ENCODE results near the gene OR8B12.
A peak's percentile ranks its signal among the peaks of the same experiment; 100 is the strongest.

OR8B12 gene, protein sequence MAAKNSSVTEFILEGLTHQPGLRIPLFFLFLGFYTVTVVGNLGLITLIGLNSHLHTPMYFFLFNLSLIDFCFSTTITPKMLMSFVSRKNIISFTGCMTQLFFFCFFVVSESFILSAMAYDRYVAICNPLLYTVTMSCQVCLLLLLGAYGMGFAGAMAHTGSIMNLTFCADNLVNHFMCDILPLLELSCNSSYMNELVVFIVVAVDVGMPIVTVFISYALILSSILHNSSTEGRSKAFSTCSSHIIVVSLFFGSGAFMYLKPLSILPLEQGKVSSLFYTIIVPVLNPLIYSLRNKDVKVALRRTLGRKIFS

DNA sequence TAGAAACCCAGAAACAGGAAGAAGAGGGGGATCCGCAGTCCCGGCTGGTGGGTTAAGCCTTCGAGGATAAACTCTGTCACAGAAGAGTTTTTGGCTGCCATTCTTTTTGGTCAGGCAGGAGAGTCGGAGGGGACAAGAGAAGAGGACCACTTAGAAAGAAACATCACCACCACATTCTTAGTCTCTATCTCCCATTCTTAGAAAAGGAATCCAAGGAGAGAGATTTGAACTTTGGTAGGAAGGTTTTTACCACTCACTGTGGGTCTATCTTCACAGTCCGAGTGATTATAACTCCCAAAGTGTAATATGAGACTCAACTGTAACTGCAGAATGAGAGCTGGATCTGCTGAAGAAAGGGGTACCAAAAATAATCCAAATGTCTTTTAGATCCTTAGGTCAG lies at the start of gene OR8B12:
Gene OR8B12 (minus strand): TSS at position 101 of the 400 bp plus-strand sequence. CDS start 0 bp downstream, at position 101.
- H3K4me1 ChIP-seq (ENCODE audit: control insufficient read depth, insufficient read depth, low read length), result no peaks in the 10 kb centered on the region
- no CpG with 5 or more reads among the region's 5 CpGs for WGBS (ENCODE audit: insufficient coverage, insufficient read length)
- no peak within 1 kb of the TSS for H3K27ac ChIP-seq (ENCODE audit: low read length)
- no peaks in the 10 kb centered on the region for H3K27me3 ChIP-seq (ENCODE audit: control insufficient read depth, insufficient read depth, low read length)
- no peaks in the 10 kb centered on the region for H3K9me3 ChIP-seq (ENCODE audit: control insufficient read depth, insufficient read depth, low read length)
- DNase-seq (ENCODE audit: low read depth, low spot score), result no peak
- no peak within 1 kb of the TSS for H3K4me3 ChIP-seq (ENCODE audit: low read length)
- no peaks in the 10 kb centered on the region for H3K36me3 ChIP-seq (ENCODE audit: control insufficient read depth, insufficient read depth, low read length)

- H3K27me3 ChIP-seq (ENCODE audit: control insufficient read depth, insufficient read depth, low read length), result no peaks in the 10 kb centered on the region
- H3K4me1 ChIP-seq (ENCODE audit: control insufficient read depth, insufficient read depth, low read length), result no peaks in the 10 kb centered on the region
These were observed 49.2 kb upstream of the OR8B12 start for GRCh38 chr11:124592627-124593026.

GRCh38 chr11:124591430-124591829 lies 48.0 kb upstream of the OR8B12 start:
- Histone ChIP-seq H3K4me1 (ENCODE audit: control insufficient read depth, insufficient read depth, low read length) (no peaks in the 10 kb centered on the region), H3K4me3 (ENCODE audit: low read length) (no peak overlapping the region), H3K36me3 (ENCODE audit: control insufficient read depth, insufficient read depth, low read length) (no peaks in the 10 kb centered on the region), H3K27me3 (ENCODE audit: control insufficient read depth, insufficient read depth, low read length) (no peaks in the 10 kb centered on the region), H3K27ac (ENCODE audit: low read length) (no peak overlapping the region), H3K9me3 (ENCODE audit: control insufficient read depth, insufficient read depth, low read length) (no peaks in the 10 kb centered on the region)
- DNase-seq (ENCODE audit: low read depth, low spot score), result no peak
- no CpG with 5 or more reads among the region's 2 CpGs for WGBS (ENCODE audit: insufficient coverage, insufficient read length)

More at GRCh38 chr11:124592627-124593026, 49.2 kb upstream of the OR8B12 start:
- no peak overlapping the region for H3K4me3 ChIP-seq (ENCODE audit: low read length)
- WGBS (ENCODE audit: insufficient coverage, insufficient read length), result no CpG with 5 or more reads among the region's 6 CpGs
- no peak overlapping the region for H3K27ac ChIP-seq (ENCODE audit: low read length)
- no peak for DNase-seq (ENCODE audit: low read depth, low spot score)
- H3K36me3 ChIP-seq (ENCODE audit: control insufficient read depth, insufficient read depth, low read length), result no peaks in the 10 kb centered on the region
- no peaks in the 10 kb centered on the region for H3K9me3 ChIP-seq (ENCODE audit: control insufficient read depth, insufficient read depth, low read length)

DNA sequence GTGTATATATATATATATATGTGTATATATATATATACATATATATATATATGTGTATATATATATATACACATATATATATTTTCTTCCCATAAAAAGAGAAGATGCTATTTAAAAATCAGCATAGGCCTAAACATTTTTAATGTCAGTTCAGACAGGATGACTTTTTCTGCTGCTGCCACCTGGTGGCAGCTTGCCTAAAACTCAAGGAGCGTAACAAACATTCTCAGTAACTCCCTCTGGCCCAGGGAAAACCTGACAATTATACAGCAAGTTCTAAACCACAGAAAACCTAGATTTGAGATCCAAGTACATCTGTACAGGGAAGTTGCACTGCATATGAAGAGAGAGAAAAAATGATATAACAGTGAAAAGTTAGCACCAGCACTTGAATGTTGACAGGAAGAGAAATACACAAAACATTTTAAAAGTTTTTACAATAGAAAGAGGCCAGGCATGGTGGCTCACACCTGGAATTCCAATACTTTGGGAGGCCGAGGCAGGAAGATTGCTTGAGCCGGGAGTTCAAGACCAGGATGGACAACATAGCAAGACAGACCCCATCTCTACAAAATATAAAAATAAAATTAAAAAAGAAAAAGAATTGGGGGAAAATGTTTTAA lies 42.9 kb upstream of the OR8B12 start:
- Histone ChIP-seq H3K27me3 (ENCODE audit: control insufficient read depth, insufficient read depth, low read length) (no peaks in the 10 kb centered on the region), H3K27ac (ENCODE audit: low read length) (no peak overlapping the region), H3K36me3 (ENCODE audit: control insufficient read depth, insufficient read depth, low read length) (no peaks in the 10 kb centered on the region), H3K9me3 (ENCODE audit: control insufficient read depth, insufficient read depth, low read length) (no peaks in the 10 kb centered on the region), H3K4me1 (ENCODE audit: control insufficient read depth, insufficient read depth, low read length) (no peaks in the 10 kb centered on the region), H3K4me3 (ENCODE audit: low read length) (no peak overlapping the region)
- no CpG with 5 or more reads among the region's 3 CpGs for WGBS (ENCODE audit: insufficient coverage, insufficient read length)
- DNase-seq (ENCODE audit: low read depth, low spot score), result peak; percentile 35

GRCh38 chr11:124584681-124585372 lies 41.4 kb upstream of the OR8B12 start:
- no peaks in the 10 kb centered on the region for H3K36me3 ChIP-seq (ENCODE audit: control insufficient read depth, insufficient read depth, low read length)
- WGBS (ENCODE audit: insufficient coverage, insufficient read length), result no CpG with 5 or more reads among the region's 4 CpGs
- no peaks in the 10 kb centered on the region for H3K9me3 ChIP-seq (ENCODE audit: control insufficient read depth, insufficient read depth, low read length)
- H3K27me3 ChIP-seq (ENCODE audit: control insufficient read depth, insufficient read depth, low read length), result no peaks in the 10 kb centered on the region
- no peak overlapping the region for H3K27ac ChIP-seq (ENCODE audit: low read length)
- DNase-seq (ENCODE audit: low read depth, low spot score), result no peak
- no peak overlapping the region for H3K4me3 ChIP-seq (ENCODE audit: low read length)
- no peaks in the 10 kb centered on the region for H3K4me1 ChIP-seq (ENCODE audit: control insufficient read depth, insufficient read depth, low read length)

DNA sequence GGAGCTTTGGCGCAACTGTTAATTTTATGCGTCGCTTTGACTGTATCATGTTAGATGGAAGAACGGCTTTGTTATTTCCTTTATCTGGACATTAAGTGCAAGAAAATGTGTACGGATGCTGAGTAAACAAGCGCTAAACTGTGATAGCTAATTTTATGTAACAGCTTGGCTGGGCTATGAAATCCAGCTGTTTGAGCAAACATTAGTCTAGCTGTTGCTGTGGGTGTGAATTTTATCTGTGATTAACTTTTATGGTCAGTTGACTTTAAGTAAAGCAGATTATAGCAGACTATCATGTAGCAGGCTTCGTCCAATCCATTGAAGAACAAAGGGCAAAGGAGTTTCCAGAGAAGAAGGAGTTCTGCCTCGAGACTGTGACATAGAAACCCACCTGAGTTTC lies 40.3 kb upstream of the OR8B12 start:
- no peak overlapping the region for H3K27ac ChIP-seq (ENCODE audit: low read length)
- H3K4me3 ChIP-seq (ENCODE audit: low read length), result no peak overlapping the region
- WGBS (ENCODE audit: insufficient coverage, insufficient read length), result no CpG with 5 or more reads among the region's 8 CpGs
- no peak for DNase-seq (ENCODE audit: low read depth, low spot score)
- no peaks in the 10 kb centered on the region for H3K9me3 ChIP-seq (ENCODE audit: control insufficient read depth, insufficient read depth, low read length)
- no peaks in the 10 kb centered on the region for H3K4me1 ChIP-seq (ENCODE audit: control insufficient read depth, insufficient read depth, low read length)
- H3K27me3 ChIP-seq (ENCODE audit: control insufficient read depth, insufficient read depth, low read length), result no peaks in the 10 kb centered on the region
- no peaks in the 10 kb centered on the region for H3K36me3 ChIP-seq (ENCODE audit: control insufficient read depth, insufficient read depth, low read length)

GRCh38 chr11:124582565-124582964 lies 39.1 kb upstream of the OR8B12 start:
- Histone ChIP-seq H3K36me3 (ENCODE audit: control insufficient read depth, insufficient read depth, low read length) (no peaks in the 10 kb centered on the region), H3K27ac (ENCODE audit: low read length) (no peak overlapping the region), H3K9me3 (ENCODE audit: control insufficient read depth, insufficient read depth, low read length) (no peaks in the 10 kb centered on the region), H3K4me1 (ENCODE audit: control insufficient read depth, insufficient read depth, low read length) (no peaks in the 10 kb centered on the region), H3K27me3 (ENCODE audit: control insufficient read depth, insufficient read depth, low read length) (no peaks in the 10 kb centered on the region), H3K4me3 (ENCODE audit: low read length) (no peak overlapping the region)
- no CpG with 5 or more reads among the region's 2 CpGs for WGBS (ENCODE audit: insufficient coverage, insufficient read length)
- DNase-seq (ENCODE audit: low read depth, low spot score), result no peak

DNA sequence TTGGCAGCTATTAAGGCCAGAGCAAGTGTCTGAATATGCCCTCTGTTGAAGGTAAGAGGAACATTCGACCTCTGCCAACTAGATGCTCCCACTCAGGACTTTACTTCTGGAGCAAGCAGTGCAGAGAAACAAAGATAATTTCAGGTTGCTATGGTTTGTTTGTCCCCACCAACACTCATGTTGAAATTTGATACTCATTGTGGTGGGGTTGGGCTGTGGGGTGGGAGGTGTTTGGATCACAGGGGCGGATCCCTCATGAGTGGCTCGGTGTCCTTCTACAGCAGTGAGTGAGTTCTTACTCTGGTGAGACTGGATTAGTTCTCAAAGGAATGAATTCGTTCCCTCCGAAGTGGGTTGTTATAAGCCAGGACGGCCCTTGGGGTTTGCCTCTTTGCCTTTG lies 38.4 kb upstream of the OR8B12 start:
- Histone ChIP-seq H3K9me3 (ENCODE audit: control insufficient read depth, insufficient read depth, low read length) (no peaks in the 10 kb centered on the region), H3K4me1 (ENCODE audit: control insufficient read depth, insufficient read depth, low read length) (no peaks in the 10 kb centered on the region), H3K27ac (ENCODE audit: low read length) (no peak overlapping the region), H3K36me3 (ENCODE audit: control insufficient read depth, insufficient read depth, low read length) (no peaks in the 10 kb centered on the region), H3K27me3 (ENCODE audit: control insufficient read depth, insufficient read depth, low read length) (no peaks in the 10 kb centered on the region), H3K4me3 (ENCODE audit: low read length) (no peak overlapping the region)
- DNase-seq (ENCODE audit: low read depth, low spot score), result no peak
- WGBS (ENCODE audit: insufficient coverage, insufficient read length), result no CpG with 5 or more reads among the region's 6 CpGs

DNA sequence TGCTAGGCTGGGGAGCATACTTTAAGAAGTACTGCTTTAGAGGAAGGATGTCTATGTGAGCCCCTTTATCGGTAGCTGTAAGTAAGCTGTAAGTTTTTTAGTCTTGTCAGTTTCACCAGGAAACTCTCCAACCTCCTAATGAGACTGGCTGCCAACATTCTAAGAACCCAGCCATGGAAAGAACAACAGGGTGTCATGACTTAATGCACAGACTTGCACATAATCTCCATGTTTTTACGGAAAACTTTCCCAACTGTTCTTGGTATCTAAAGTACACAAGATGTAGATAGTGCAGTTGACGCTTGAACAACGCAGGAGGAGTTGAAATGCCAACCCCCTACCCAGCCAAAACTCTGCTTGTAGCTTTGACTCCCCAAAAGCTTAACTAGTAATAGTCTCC lies 35.3 kb upstream of the OR8B12 start:
- H3K4me1 ChIP-seq (ENCODE audit: control insufficient read depth, insufficient read depth, low read length), result no peaks in the 10 kb centered on the region
- no CpG with 5 or more reads among the region's 4 CpGs for WGBS (ENCODE audit: insufficient coverage, insufficient read length)
- H3K9me3 ChIP-seq (ENCODE audit: control insufficient read depth, insufficient read depth, low read length), result no peaks in the 10 kb centered on the region
- H3K27me3 ChIP-seq (ENCODE audit: control insufficient read depth, insufficient read depth, low read length), result no peaks in the 10 kb centered on the region
- no peak overlapping the region for H3K27ac ChIP-seq (ENCODE audit: low read length)
- DNase-seq (ENCODE audit: low read depth, low spot score), result no peak
- H3K4me3 ChIP-seq (ENCODE audit: low read length), result no peak overlapping the region
- no peaks in the 10 kb centered on the region for H3K36me3 ChIP-seq (ENCODE audit: control insufficient read depth, insufficient read depth, low read length)

- no CpG with 5 or more reads among the region's 6 CpGs for WGBS (ENCODE audit: insufficient coverage, insufficient read length)
- Histone ChIP-seq H3K27me3 (ENCODE audit: control insufficient read depth, insufficient read depth, low read length) (no peaks in the 10 kb centered on the region), H3K27ac (ENCODE audit: low read length) (no peak overlapping the region), H3K4me1 (ENCODE audit: control insufficient read depth, insufficient read depth, low read length) (no peaks in the 10 kb centered on the region), H3K36me3 (ENCODE audit: control insufficient read depth, insufficient read depth, low read length) (no peaks in the 10 kb centered on the region), H3K4me3 (ENCODE audit: low read length) (no peak overlapping the region), H3K9me3 (ENCODE audit: control insufficient read depth, insufficient read depth, low read length) (no peaks in the 10 kb centered on the region)
- DNase-seq (ENCODE audit: low read depth, low spot score), result no peak
These were observed 34.4 kb upstream of the OR8B12 start for GRCh38 chr11:124577716-124578427.
